Activated CD8-positive, alpha-beta memory T cell treated with anti-CD3 and anti-CD28 coated beads for 48 hours (primary cell): ENCODE results near the gene C16orf96.
A peak's percentile ranks its signal among the peaks of the same experiment; 100 is the strongest.

ENCODE experiments used
- DNase-seq, 3 experiments: peaks; one replicate each; pipeline ENCODE4 v3.0.0-alpha.2; 2020; ENCODE audit warnings: low read depth in 2 of 3, low spot score in 2 of 3

Gene C16orf96

GRCh38 chr16:4615384-4616046 lies 59.4 kb downstream of the C16orf96 start:
- DNase-seq, result no peak

DNA sequence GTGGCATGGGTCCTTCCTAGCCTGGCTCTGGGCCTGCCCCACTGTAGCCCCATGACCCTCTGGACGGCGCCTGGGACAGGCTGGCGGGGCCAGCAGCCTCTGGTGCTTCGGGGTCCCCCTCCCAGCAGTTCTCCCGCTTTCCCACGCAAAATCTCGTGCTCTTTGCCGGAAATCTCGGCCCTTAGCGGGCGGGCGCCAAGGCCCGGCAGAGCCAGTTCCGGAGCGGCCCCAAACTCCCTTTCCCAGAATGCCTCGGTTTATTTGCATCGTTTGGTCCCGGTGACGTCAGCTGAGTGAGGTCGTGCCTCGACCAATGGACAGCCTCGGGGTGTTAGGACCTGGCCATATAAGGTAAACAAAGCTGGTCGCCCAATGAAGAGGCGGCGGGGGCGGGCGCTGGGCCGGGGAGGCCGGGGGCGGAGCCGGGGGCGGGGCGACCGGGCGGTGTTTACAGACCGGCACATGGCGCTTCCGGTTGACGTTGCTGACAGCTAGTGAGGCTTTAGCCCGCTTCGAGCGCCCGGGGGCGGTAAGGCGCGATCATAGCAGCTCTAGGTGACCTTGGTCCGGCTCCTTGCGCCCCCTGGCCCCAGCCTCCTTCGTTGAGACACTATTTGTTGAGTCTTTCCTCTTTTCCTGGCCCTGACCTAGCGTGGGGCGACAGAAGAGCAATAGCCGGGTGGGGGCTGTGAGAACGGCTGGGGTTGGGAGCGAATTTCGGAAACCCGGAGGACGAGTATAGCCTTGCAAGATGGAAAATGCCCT lies 60.1 kb downstream of the C16orf96 start:
- DNase-seq, result peak; percentile 95 to 98 (median 98)

GRCh38 chr16:4617880-4618279 lies 61.7 kb downstream of the C16orf96 start:
- no peak for DNase-seq

DNA sequence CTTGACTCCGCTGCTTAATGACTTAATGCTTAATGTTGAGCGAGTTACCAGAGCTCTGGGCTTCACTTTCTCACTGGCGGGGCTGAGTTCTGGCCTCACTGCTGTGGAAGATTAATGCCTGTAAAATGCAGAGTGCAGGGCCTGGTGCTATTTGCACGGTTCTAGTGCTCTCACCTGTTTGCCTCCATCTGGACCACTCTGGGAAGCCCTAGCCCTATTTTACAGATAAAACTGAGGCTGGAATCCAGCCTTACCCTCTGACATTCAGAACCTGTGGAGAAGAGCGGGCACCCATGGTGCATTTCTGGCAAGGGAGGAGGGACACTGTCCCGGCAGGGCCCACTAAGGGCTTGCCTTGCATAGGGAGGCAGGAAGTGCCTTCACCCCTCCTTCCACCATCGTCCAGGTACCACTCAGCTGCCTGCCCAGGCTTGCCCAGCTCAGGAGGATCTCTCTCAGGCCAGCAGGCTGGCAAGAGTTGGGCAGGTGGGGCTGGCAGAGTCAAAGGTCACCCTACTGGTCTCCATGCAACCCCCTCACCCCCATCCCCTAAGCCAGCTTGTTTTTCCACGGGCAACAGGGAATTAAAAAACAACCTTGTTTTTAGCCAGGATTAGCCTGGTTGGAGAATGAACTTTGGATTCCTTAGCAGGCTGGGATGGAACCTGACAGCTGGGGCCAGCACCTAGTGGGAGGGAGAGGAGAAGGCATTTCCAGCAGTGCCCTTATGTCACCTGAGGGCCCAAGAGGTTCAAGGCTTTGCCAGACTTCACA lies 62.7 kb downstream of the C16orf96 start:
- no peak for DNase-seq

DNA sequence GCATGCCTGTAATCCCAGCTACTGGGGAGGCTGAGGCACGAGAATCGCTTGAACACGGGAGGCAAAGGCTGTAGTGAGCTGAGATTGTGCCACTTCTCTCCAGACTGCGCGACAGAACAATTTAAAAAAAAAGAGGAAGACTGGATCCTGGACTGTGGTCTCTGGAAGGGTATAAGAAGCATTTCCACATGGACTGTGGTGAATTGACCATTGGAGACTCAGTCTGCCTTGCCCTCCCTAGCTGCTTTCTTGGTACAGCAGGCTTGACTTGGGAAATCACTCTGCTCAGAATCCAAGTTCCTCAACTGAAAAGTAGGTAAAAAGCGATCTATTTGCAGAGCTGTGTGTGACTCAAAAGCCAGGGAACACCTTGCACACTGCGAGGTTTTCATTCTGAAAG lies 67.5 kb downstream of the C16orf96 start:
- DNase-seq, result no peak

GRCh38 chr16:4624015-4624826 lies 68.1 kb downstream of the C16orf96 start, which contains the start of gene MGRN1:
Gene MGRN1, plus strand, starts transcription at chr16:4624826. Its CDS starts 135 bp downstream, at chr16:4624961.
- DNase-seq, result peak; percentile 71 to 82 (median 72)

DNA sequence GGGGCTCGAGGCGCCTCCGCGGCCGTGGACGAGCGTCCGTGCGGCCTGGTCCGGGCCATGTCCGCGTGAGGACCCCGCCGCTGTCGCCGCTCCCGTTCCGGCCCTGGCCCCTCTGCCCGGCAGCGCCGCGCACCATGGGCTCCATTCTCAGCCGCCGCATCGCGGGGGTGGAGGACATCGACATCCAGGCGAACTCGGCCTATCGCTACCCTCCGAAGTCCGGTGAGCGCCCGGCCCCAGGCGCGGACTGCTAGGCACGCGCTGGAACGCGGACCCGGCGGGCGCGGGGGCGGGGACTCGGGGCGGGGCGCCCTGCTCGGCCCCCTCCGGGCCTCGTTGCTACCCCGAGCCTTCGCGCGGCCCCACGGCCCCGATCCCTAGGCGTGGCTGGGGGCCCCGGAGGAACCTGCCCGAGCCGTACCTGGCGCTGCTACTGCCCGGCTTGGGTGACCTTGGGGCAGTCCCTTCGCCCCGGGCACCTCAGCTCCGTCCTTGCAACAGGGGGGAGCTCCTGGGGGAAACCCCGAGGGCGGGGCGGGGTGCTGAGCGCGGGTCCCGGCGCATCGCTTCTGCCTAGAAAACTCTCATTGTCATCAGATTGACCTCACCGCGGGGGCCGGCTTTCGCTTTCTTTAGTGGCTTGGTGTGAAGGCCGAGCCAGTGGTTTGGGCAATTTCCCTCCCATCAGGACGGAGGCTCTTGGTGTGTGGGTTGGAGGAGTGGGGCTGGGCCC lies 68.9 kb downstream of the C16orf96 start:
- DNase-seq, result peak; percentile 60 to 74 (median 69)

- DNase-seq, result no peak
Measured at GRCh38 chr16:4625560-4626159, 69.5 kb downstream of the C16orf96 start.

DNA sequence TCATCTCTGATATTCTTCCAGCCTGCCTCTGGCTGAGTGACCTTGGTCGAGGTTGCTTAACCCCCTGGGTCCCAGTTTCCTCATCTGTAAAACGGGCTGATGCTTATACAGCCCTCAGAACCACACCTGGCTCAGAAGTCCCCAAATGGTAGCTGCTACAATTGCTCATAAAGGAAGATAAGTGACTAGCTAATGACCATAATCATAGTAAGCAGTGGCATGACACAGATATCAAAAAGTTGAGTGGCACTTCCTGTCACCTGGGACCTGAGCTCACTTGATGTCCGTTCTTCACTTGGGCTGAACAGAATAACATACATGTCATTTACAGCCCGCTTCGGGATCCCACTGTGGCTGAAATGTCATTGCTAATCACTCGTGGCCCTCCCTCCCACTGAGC lies 70.3 kb downstream of the C16orf96 start:
- no peak for DNase-seq

- no peak for DNase-seq
Measured at GRCh38 chr16:4628283-4628682, 72.1 kb downstream of the C16orf96 start.

DNA sequence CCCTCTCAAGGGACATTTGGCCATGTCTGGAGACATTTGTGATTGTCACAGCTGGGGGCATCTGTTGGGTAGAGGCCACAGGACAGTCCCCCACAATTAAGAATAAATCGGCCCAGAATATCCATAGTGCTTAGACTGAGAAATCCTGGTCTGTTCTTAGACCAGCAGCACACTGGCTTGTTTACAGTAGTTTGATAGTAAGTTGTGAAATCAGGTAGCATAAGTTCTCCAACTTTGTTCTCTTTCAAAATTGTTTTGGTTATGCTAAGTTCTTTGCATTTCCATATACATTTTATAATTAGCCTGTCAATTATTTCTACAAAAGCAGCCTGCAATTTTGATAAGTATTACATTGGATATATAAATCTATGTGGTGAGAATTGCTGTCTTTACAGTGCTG lies 75.3 kb downstream of the C16orf96 start:
- DNase-seq, result no peak

- DNase-seq, result no peak
Measured at GRCh38 chr16:4633910-4634635, 77.9 kb downstream of the C16orf96 start.

GRCh38 chr16:4634768-4635167 lies 78.6 kb downstream of the C16orf96 start:
- DNase-seq, result no peak

GRCh38 chr16:4636196-4636595 lies 80.1 kb downstream of the C16orf96 start:
- DNase-seq, result no peak

DNA sequence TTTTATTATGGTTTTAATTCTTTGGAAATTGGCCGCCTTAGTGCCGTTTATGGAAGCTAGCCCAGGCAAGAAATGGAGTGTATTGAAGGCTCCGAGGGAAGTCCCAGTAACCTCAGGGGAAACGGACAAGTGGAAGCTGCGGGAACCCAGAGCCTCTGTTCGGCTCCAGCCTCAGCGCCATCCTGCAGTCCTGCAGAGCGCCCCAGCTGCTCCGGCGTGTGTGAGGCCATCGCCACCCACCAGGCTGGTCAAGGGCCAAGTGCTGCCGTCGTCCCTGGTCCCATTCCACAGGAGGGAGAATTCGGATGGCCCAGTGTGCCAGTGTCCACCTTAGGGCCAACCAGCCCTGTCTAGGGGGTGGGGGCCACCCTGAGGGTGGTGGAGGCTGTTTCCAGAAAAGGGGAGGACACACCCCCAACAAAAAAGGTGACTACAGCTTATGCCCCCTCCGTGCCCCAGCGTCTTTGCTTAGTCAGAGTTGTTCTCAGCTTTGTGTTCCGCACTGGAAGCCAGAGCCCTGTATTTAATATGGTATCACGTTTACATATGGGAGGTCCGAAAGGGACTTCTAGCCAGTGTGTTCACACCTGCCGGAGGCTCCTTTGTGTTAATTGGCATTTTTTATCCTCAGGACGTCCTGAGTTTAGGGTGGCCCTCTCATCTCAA lies 81.5 kb downstream of the C16orf96 start:
- DNase-seq, result no peak

GRCh38 chr16:4639899-4640509 lies 83.9 kb downstream of the C16orf96 start:
- DNase-seq, result no peak

- no peak for DNase-seq
Measured at GRCh38 chr16:4640572-4641305, 84.6 kb downstream of the C16orf96 start.

DNA sequence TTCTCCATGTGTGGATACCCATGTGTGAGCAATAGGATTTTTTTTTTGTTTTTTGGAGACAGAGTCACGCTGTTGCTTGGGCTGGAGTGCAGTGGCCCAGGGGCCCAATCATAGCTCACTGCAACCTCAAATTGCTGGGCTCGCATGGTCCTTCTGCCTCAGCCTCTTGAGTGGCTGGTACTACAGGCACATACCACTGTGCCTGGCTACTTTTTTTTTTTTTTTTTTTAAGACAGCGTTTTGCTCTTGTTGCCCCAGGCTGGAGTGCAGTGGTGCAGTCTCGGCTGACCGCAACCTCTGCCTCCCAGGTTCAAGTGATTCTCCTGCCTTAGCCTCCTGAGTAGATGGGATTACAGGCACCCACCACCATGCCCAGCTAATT lies 85.2 kb downstream of the C16orf96 start:
- no peak for DNase-seq
